SH-SY5Y (cell line): ENCODE data around the gene GPR75.

Experiments
- GATA2 ChIP-seq: IDR thresholded peaks from 2 replicates; pipeline ENCODE4 v1.6.1; 2011; ENCODE audit warnings: mild to moderate bottlenecking, low read depth, low read length
- GATA3 ChIP-seq: IDR thresholded peaks from 2 replicates; pipeline ENCODE4 v1.6.1; 2011; ENCODE audit warnings: low read depth, mild to moderate bottlenecking, low read length, moderate library complexity

DNA sequence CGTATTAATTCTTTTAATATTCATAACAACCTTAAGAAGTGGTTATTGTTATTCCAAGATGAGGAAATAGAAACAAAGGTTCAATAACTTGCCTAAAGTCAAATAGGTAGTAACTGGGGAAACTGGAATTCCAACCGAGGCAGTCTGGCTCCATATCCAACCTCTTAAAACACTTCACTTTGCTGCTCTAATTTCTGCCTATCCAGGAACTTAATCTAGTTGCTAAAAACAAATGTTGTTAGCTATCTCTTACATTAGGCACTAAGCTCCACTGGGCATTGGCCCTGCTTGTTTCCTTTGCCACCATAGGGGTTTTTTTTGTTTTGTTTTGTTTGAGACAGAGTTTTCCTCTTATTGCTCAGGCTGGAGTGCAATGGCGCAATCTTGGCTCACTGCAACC lies 48.2 kb downstream of the GPR75 start:
- TF ChIP-seq GATA3: no peak
- TF ChIP-seq GATA2: no peak
